ENCODE results near the gene ITGB1BP2. TPM values are rescaled to one million over a fixed set of nuclear protein-coding genes. Genes with fewer than 3 reads are reported as not detected.
A peak's percentile ranks its signal among the peaks of the same experiment; 100 is the strongest.

ITGB1BP2 gene
- total and polyA plus RNA-seq, 3 donors from 2014 or later = 2.0 to 12.4 (median 6.1) TPM

- 10 to 19% methylated on average over 14 to 16 of the region's 16 CpGs for WGBS, 2 donors
- TF ChIP-seq, protein P1, sequence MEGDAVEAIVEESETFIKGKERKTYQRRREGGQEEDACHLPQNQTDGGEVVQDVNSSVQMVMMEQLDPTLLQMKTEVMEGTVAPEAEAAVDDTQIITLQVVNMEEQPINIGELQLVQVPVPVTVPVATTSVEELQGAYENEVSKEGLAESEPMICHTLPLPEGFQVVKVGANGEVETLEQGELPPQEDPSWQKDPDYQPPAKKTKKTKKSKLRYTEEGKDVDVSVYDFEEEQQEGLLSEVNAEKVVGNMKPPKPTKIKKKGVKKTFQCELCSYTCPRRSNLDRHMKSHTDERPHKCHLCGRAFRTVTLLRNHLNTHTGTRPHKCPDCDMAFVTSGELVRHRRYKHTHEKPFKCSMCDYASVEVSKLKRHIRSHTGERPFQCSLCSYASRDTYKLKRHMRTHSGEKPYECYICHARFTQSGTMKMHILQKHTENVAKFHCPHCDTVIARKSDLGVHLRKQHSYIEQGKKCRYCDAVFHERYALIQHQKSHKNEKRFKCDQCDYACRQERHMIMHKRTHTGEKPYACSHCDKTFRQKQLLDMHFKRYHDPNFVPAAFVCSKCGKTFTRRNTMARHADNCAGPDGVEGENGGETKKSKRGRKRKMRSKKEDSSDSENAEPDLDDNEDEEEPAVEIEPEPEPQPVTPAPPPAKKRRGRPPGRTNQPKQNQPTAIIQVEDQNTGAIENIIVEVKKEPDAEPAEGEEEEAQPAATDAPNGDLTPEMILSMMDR (IDR thresholded peaks at IDR 0.05) = no peak
- TF ChIP-seq POLR2A (IDR thresholded peaks at IDR 0.05) = no peak
- DNase-seq = peak; percentile 15
- intact Hi-C loops (cut with DNase I; ENCODE audit: low total_unique reads) = no loop called here
- Histone ChIP-seq H3K27ac (peak overlapping the region; percentile 86 to 88), H3K36me3 (ENCODE audit: low read depth, missing control alignments) (no peaks in the 10 kb centered on the region), H3K9me3 (no peaks in the 10 kb centered on the region), H3K4me3 (peak overlapping the region; percentile 66 to 79), H3K27me3 (no peaks in the 10 kb centered on the region), H3K4me1 (no peaks in the 10 kb centered on the region)
Measured at GRCh38 chrX:71282514-71283402, 18.8 kb upstream of the ITGB1BP2 start.

GRCh38 chrX:71283403-71284143, 18.0 kb upstream of the ITGB1BP2 start, which contains the start of gene NONO:
Gene NONO (plus strand): TSS chrX:71283635. CDS start chrX:71290638, 7,003 bp downstream.
- Histone ChIP-seq H3K4me1 (no peaks in the 10 kb centered on the region), H3K36me3 (ENCODE audit: low read depth, missing control alignments) (no peaks in the 10 kb centered on the region), H3K4me3 (peak within 1 kb of the TSS; percentile 66 to 79), H3K9me3 (no peaks in the 10 kb centered on the region), H3K27ac (peak within 1 kb of the TSS; percentile 87 to 88), H3K27me3 (no peaks in the 10 kb centered on the region)
- intact Hi-C loops (cut with DNase I; ENCODE audit: low total_unique reads) = no loop called here
- DNase-seq = peak; percentile 93
- 0 to 1% methylated on average over 15 to 57 of the region's 57 CpGs for WGBS, 2 donors
- peak; percentile 26 for TF ChIP-seq POLR2A (IDR thresholded peaks at IDR 0.05)
- TF ChIP-seq, protein P1 (IDR thresholded peaks at IDR 0.05) = no peak

DNA sequence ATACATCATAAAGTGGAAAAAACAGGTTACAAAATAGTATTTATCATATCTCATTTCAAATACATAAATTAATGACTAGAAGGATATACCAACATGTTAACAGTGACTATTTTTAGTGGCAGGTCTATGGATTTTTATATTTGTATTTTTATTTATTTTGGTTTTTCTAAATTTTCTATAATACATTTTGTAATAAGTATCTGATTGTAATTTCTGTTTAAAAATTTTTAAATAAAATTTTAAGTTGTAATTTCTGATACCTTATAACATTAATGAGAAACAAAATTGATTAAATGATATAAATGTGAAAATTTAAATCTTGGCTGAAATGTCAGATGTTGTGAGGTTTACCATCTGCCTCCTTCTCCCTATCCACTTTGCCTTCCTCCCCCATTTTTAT, 15.6 kb upstream of the ITGB1BP2 start:
- no peak overlapping the region for H3K4me3 ChIP-seq
- no peak for TF ChIP-seq POLR2A (IDR thresholded peaks at IDR 0.05)
- TF ChIP-seq, protein P1 (IDR thresholded peaks at IDR 0.05) = no peak
- H3K9me3 ChIP-seq = no peaks in the 10 kb centered on the region
- no peak overlapping the region for H3K27ac ChIP-seq
- DNase-seq = no peak
- H3K36me3 ChIP-seq (ENCODE audit: low read depth, missing control alignments) = no peaks in the 10 kb centered on the region
- intact Hi-C loops (cut with DNase I; ENCODE audit: low total_unique reads) = no loop called here
- H3K4me1 ChIP-seq = no peaks in the 10 kb centered on the region
- no peaks in the 10 kb centered on the region for H3K27me3 ChIP-seq

- no peaks in the 10 kb centered on the region for H3K4me1 ChIP-seq
- DNase-seq = peak; percentile 21
- TF ChIP-seq, protein P1 (IDR thresholded peaks at IDR 0.05) = no peak
- no peak for TF ChIP-seq POLR2A (IDR thresholded peaks at IDR 0.05)
- H3K9me3 ChIP-seq = no peaks in the 10 kb centered on the region
- H3K27me3 ChIP-seq = no peaks in the 10 kb centered on the region
- H3K27ac ChIP-seq = no peak overlapping the region
- H3K36me3 ChIP-seq (ENCODE audit: low read depth, missing control alignments) = no peaks in the 10 kb centered on the region
- H3K4me3 ChIP-seq = no peak overlapping the region
- WGBS, 2 donors = 51 to 65% methylated on average over 6 of the region's 6 CpGs
- intact Hi-C loops (cut with DNase I; ENCODE audit: low total_unique reads) = no loop called here
Measured at GRCh38 chrX:71291381-71291780, 10.2 kb upstream of the ITGB1BP2 start.

Measured in testis (tissue), 3 donors.